ENCODE data around the gene CACNB2. TPM values are rescaled to one million over a fixed set of nuclear protein-coding genes. Genes with fewer than 3 reads are reported as not detected.

Gene CACNB2
- total RNA-seq, 1 donor = 2.1 TPM

GRCh38 chr10:18456984-18457383, 316.8 kb downstream of the CACNB2 start:
- TF ChIP-seq, protein P1, sequence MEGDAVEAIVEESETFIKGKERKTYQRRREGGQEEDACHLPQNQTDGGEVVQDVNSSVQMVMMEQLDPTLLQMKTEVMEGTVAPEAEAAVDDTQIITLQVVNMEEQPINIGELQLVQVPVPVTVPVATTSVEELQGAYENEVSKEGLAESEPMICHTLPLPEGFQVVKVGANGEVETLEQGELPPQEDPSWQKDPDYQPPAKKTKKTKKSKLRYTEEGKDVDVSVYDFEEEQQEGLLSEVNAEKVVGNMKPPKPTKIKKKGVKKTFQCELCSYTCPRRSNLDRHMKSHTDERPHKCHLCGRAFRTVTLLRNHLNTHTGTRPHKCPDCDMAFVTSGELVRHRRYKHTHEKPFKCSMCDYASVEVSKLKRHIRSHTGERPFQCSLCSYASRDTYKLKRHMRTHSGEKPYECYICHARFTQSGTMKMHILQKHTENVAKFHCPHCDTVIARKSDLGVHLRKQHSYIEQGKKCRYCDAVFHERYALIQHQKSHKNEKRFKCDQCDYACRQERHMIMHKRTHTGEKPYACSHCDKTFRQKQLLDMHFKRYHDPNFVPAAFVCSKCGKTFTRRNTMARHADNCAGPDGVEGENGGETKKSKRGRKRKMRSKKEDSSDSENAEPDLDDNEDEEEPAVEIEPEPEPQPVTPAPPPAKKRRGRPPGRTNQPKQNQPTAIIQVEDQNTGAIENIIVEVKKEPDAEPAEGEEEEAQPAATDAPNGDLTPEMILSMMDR (IDR thresholded peaks at IDR 0.05; ENCODE audit: insufficient read depth, low read length) = no peak
- DNase-seq (ENCODE audit: low read depth) = no peak
- H3K4me3 ChIP-seq (ENCODE audit: low read depth, low read length) = no peak overlapping the region

- TF ChIP-seq, protein P1 (IDR thresholded peaks at IDR 0.05; ENCODE audit: insufficient read depth, low read length) = no peak
- no peak for DNase-seq (ENCODE audit: low read depth)
- no peak overlapping the region for H3K4me3 ChIP-seq (ENCODE audit: low read depth, low read length)
Observed at GRCh38 chr10:18460032-18460431, 319.8 kb downstream of the CACNB2 start.

DNA sequence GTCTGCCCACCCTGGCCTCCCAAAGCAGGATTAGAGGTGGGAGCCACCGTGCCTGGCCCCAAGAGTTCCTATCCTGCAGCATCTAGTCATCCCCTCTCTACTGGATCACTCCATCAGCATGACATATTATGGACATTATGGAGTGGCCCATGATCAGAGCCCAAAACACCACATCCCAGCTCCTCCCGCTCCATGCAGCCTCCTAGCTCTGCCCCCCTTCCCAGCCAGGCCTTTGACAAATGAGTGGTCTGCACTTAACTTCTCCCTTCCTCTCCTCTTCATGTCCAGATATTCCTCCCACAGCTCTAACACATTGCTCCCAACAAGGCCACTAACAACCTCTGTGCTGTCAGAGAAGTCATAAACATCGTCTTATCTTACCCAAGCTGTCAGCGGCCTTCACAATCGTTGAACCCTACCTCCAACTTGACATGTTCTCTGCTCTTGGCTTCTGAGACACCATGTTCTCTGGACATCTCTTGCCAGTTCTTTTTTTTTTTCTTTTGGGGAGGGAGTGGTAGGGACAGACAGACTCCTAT, 323.5 kb downstream of the CACNB2 start:
- no peak overlapping the region for H3K4me3 ChIP-seq (ENCODE audit: low read depth, low read length)
- DNase-seq (ENCODE audit: low read depth) = no peak
- TF ChIP-seq, protein P1 (IDR thresholded peaks at IDR 0.05; ENCODE audit: insufficient read depth, low read length) = no peak

- H3K4me3 ChIP-seq (ENCODE audit: low read depth, low read length) = no peak overlapping the region
- TF ChIP-seq, protein P1 (IDR thresholded peaks at IDR 0.05; ENCODE audit: insufficient read depth, low read length) = no peak
- DNase-seq (ENCODE audit: low read depth) = no peak
Observed at GRCh38 chr10:18469125-18469524, 328.9 kb downstream of the CACNB2 start.

- no peak for DNase-seq (ENCODE audit: low read depth)
- no peak overlapping the region for H3K4me3 ChIP-seq (ENCODE audit: low read depth, low read length)
- TF ChIP-seq, protein P1 (IDR thresholded peaks at IDR 0.05; ENCODE audit: insufficient read depth, low read length) = no peak
Observed at GRCh38 chr10:18472977-18473376, 332.8 kb downstream of the CACNB2 start.

GRCh38 chr10:18473424-18474117, 333.3 kb downstream of the CACNB2 start:
- TF ChIP-seq, protein P1 (IDR thresholded peaks at IDR 0.05; ENCODE audit: insufficient read depth, low read length) = no peak
- peak; percentile 76 for DNase-seq (ENCODE audit: low read depth)
- peak overlapping the region; percentile 32 for H3K4me3 ChIP-seq (ENCODE audit: low read depth, low read length)

GRCh38 chr10:18474118-18474455, 333.9 kb downstream of the CACNB2 start:
- H3K4me3 ChIP-seq (ENCODE audit: low read depth, low read length) = no peak overlapping the region
- no peak for DNase-seq (ENCODE audit: low read depth)
- TF ChIP-seq, protein P1 (IDR thresholded peaks at IDR 0.05; ENCODE audit: insufficient read depth, low read length) = no peak

Data from fibroblast of the aortic adventitia (primary cell).